Lower lobe of right lung (tissue), 2 donors: Measurements from ENCODE around the gene GLDN. TPM values are rescaled to one million over a fixed set of nuclear protein-coding genes. Genes with fewer than 3 reads are reported as not detected.

Experiments
- ATAC-seq, 2 donors: fragments of 200-7000 bp; cut with Tn5 transposase; one replicate each; pipeline ENCODE4 v1.9.1; 2020 to 2022; ENCODE audit warnings: mild to moderate bottlenecking in 2 of 2, moderate library complexity in 2 of 2
- DNase-seq: peaks from one replicate; pipeline ENCODE4 v3.0.0-alpha.2; 2020
- H3K27ac ChIP-seq: fragments of 200-600 bp; one replicate; pipeline ENCODE4 v1.8.0; 2022
- H3K27me3 ChIP-seq: fragments of 200-600 bp; one replicate; pipeline ENCODE4 v1.8.0; 2022; ENCODE audit warnings: low read depth
- H3K36me3 ChIP-seq: fragments of 200-600 bp; one replicate; pipeline ENCODE4 v1.8.0; 2022; ENCODE audit warnings: mild to moderate bottlenecking
- H3K4me1 ChIP-seq: fragments of 200-600 bp; one replicate; pipeline ENCODE4 v1.8.0; 2022
- H3K4me3 ChIP-seq: fragments of 200-600 bp; one replicate; pipeline ENCODE4 v1.8.0; 2022; ENCODE audit warnings: mild to moderate bottlenecking
- H3K9me3 ChIP-seq: fragments of 200-600 bp; one replicate; pipeline ENCODE4 v1.8.0; 2022
- intact Hi-C: fragments of 100-400 bp; cut with DNase I; formaldehyde crosslinking; loops from one replicate; pipeline ENCODE4 v1.11.0; 2022
- total RNA-seq: library from RNA; stranded (reverse); fragmentation: NEBNext Ultra II Directional; extraction: Animal tissue kit (Norgen Biotek cat#: 25700); gene quantifications from one replicate; pipeline ENCODE4 v1.2.1, GENCODE V29; 2021
- TF ChIP-seq, protein P1 (sequence below): fragments of 200-600 bp; IDR thresholded peaks from one replicate; pipeline ENCODE4 v1.8.0; 2022; ENCODE audit warnings: antibody characterized with exemption, mild to moderate bottlenecking
- donor health status: DM: no; HTN: yes; CAD: no; lungs with severe emphysema.

GLDN gene
- total RNA-seq, 1 donor from 2014 or later: 34.5 TPM

DNA sequence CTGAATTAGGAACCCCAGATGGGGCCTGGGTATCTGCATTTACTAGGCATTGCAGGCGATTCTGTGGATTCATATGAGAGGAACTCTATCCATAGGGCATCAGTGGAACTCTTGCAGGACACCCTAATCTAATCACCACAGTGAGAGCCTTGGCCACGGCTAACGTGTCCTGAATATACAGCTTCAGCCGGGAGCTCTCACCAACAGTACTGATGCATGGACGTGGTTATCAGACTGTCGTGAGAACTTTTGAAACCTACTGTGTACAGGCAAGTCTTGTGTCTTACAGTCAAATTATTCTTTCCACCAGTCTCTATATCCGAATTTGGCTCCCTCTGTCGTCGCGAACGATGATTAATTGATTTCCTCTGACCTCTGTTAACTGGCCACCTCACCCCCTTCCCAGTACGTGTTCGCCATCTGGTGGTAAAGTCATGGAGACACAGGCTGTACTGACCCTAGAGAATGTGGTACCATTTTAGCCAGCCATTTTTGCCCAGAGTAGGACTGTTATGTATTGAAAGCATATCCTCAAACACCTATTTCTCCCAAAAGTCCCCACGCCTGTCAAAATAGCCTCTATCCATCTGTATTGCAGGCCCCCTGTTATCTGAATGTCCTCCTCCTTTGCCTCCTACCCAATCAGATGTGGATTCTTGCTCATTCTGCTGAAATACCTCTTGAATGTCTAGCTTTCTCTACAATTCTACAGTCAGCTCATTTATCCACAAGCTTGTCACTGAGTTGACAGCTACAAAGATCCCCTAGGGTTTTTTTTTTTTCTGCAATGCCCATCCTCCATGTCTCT lies 39.7 kb downstream of the GLDN start:
- H3K9me3 ChIP-seq: no peaks in the 10 kb centered on the region
- no peak overlapping the region for H3K27ac ChIP-seq
- TF ChIP-seq, protein P1, sequence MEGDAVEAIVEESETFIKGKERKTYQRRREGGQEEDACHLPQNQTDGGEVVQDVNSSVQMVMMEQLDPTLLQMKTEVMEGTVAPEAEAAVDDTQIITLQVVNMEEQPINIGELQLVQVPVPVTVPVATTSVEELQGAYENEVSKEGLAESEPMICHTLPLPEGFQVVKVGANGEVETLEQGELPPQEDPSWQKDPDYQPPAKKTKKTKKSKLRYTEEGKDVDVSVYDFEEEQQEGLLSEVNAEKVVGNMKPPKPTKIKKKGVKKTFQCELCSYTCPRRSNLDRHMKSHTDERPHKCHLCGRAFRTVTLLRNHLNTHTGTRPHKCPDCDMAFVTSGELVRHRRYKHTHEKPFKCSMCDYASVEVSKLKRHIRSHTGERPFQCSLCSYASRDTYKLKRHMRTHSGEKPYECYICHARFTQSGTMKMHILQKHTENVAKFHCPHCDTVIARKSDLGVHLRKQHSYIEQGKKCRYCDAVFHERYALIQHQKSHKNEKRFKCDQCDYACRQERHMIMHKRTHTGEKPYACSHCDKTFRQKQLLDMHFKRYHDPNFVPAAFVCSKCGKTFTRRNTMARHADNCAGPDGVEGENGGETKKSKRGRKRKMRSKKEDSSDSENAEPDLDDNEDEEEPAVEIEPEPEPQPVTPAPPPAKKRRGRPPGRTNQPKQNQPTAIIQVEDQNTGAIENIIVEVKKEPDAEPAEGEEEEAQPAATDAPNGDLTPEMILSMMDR: peak; percentile 75
- H3K4me3 ChIP-seq: no peak overlapping the region
- H3K27me3 ChIP-seq: no peaks in the 10 kb centered on the region
- ATAC-seq: peak; percentile 86 to 90
- peaks cover 5% of the 10 kb centered on the region for H3K4me1 ChIP-seq
- no peaks in the 10 kb centered on the region for H3K36me3 ChIP-seq
- no peak for DNase-seq
- intact Hi-C loops: loop anchor here (5.0 kb wide), 1 partner anchor 104 kb away; no protein-coding TSS in a partner anchor

DNA sequence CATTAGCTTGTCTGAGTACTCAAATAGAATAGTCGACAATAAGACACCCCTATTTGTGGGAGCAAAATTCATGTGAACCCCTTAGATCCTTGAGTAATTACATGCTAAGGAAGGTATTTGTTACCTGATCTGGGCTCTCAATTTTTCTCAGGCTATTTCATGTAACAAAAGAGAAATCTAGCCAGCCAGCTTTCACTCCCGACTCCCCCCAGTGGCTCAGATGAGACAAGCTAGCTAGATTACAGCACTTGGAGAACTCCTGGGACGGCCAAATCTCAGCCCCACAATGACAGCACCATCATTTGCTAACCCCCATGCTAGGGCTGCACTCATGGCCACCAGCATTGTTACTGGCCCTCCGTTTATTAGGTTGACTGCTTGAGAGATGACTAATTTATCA lies 41.3 kb downstream of the GLDN start:
- TF ChIP-seq, protein P1: peak; percentile 28
- Histone ChIP-seq H3K27me3 (no peaks in the 10 kb centered on the region), H3K9me3 (no peaks in the 10 kb centered on the region), H3K4me1 (peaks cover 5% of the 10 kb centered on the region), H3K4me3 (no peak overlapping the region), H3K36me3 (no peaks in the 10 kb centered on the region), H3K27ac (no peak overlapping the region)
- intact Hi-C loops: loop anchor here (5.0 kb wide), 1 partner anchor 105 kb away; no protein-coding TSS in a partner anchor
- ATAC-seq: no peak
- DNase-seq: no peak

DNA sequence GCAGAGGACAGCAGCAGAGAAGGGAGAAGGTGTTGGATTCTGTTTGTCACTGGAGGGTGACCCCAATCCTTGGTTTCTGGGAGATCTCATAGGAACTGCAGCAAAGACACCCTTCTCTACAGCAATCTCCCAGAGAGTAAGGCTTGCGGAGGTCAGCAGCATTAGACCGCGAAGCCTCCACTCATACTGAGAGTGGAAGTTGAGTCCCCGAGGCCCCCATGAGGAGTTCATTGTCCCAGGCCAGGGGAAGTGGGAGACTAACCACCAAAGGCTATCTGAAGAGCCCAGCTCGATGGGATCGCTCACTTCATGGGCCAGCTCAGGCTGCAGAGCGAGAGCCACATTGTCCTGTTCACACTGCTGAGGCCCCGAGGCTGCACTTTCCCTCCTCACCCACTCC lies 44.6 kb downstream of the GLDN start:
- no peaks in the 10 kb centered on the region for H3K36me3 ChIP-seq
- peaks cover 2% of the 10 kb centered on the region for H3K4me1 ChIP-seq
- no peak overlapping the region for H3K27ac ChIP-seq
- no peaks in the 10 kb centered on the region for H3K9me3 ChIP-seq
- TF ChIP-seq, protein P1: no peak
- ATAC-seq (no peak), DNase-seq (no peak)
- intact Hi-C loops: no loop called here
- H3K27me3 ChIP-seq: no peaks in the 10 kb centered on the region
- no peak overlapping the region for H3K4me3 ChIP-seq

DNA sequence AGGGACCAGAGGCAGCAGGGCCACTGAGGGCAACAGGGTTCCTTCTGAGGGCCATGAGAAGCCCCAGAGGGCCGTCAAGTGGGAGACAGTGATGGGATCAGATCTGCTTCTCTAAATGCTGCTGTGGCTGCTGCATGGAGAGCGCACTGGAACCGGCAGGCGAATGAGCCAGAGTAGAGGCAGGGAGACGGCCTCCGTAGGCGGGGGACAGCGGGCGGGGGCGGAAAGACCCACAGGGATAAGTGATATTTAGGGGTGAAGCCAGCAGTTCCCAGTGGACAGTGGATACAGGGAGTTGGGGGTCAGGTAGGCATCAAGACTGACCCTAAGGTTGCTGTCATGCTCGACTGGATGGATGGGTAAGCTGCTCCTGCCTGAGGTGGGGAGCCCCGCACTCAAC lies 45.0 kb downstream of the GLDN start:
- H3K27ac ChIP-seq: no peak overlapping the region
- no peaks in the 10 kb centered on the region for H3K27me3 ChIP-seq
- H3K36me3 ChIP-seq: no peaks in the 10 kb centered on the region
- intact Hi-C loops: no loop called here
- TF ChIP-seq, protein P1: no peak
- H3K4me1 ChIP-seq: no peaks in the 10 kb centered on the region
- no peak overlapping the region for H3K4me3 ChIP-seq
- ATAC-seq (no peak), DNase-seq (no peak)
- H3K9me3 ChIP-seq: no peaks in the 10 kb centered on the region

DNA sequence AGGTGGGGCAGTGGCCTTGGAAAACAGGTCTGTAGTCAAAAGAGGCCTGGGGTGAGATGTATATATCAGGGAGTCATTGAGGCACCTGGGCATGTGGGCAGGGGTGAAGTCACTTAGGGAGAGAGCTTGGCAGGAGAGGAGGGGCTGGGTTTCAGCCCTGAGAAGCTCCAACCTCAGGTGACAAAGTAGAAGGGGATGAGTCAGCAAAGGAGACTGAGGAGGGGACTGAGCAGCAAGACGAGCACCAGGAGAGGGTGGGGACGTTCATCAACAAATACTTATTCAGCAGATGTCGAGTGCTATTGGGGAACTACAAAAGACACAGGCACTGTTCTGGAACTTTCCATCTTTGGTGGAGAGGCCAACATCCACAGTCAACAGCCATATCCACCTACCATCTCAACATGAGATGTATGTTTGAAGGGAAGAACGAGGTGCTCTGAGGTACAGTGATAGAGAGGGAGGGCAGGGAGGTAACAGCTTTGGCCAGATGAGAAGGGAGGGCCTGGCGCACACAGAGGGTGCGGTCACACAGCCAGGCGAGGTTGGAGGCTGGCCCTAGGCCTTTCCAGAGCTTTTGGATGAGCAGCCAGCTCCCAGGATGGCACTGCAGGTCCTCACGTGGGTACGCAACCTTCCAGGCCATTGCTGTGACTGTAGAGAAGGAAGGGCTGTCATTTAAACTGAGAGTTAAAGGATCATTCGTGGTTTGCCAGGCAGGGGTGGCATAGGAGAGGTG lies 45.7 kb downstream of the GLDN start:
- Histone ChIP-seq H3K27ac (no peak overlapping the region), H3K4me3 (no peak overlapping the region), H3K4me1 (no peaks in the 10 kb centered on the region), H3K27me3 (no peaks in the 10 kb centered on the region), H3K9me3 (no peaks in the 10 kb centered on the region), H3K36me3 (no peaks in the 10 kb centered on the region)
- DNase-seq: no peak
- TF ChIP-seq, protein P1: no peak
- intact Hi-C loops: no loop called here
- ATAC-seq: no peak
